ENCODE data around the gene IRX3.

Gene IRX3

GRCh38 chr16:54277845-54278703 is 8.5 kb downstream of the IRX3 start:
- H2AFZ ChIP-seq (ENCODE audit: low read depth, low read length), result no peak overlapping the region
- no peak overlapping the region for H3K14ac ChIP-seq (ENCODE audit: low read length in 2 of 2)
- H4K8ac ChIP-seq (ENCODE audit: low read length), result no peak overlapping the region
- no peak overlapping the region for H3K4me2 ChIP-seq (ENCODE audit: low read length, poor library complexity, severe bottlenecking)
- no peak overlapping the region for H2BK120ac ChIP-seq (ENCODE audit: low read depth, low read length)
- no peaks in the 10 kb centered on the region for H3K36me3 ChIP-seq (ENCODE audit: control insufficient read depth in 1 of 2, insufficient read depth in 2 of 2, low read depth in 1 of 2, low read length in 2 of 2)
- no peak overlapping the region for H3K4me3 ChIP-seq (ENCODE audit: insufficient read depth in 1 of 2, low read depth in 1 of 2, low read length in 2 of 2)
- H2BK15ac ChIP-seq (ENCODE audit: low read depth, poor library complexity, severe bottlenecking), result no peak overlapping the region
- no peak overlapping the region for H3K18ac ChIP-seq (ENCODE audit: low read depth in 1 of 2, low read length in 2 of 2)
- peaks cover 17% of the 10 kb centered on the region for H3K4me1 ChIP-seq (ENCODE audit: control insufficient read depth, insufficient read depth, low read depth, low read length)
- H3K4ac ChIP-seq (ENCODE audit: low read depth in 1 of 2, low read length in 2 of 2), result no peak overlapping the region
- H3K27ac ChIP-seq (ENCODE audit: low read length, poor library complexity, severe bottlenecking), result no peak overlapping the region
- no peak for DNase-seq
- no peak overlapping the region for H2AK5ac ChIP-seq (ENCODE audit: low read length, severe bottlenecking)
- H2BK12ac ChIP-seq (ENCODE audit: low read length in 2 of 2), result no peak overlapping the region
- no peak overlapping the region for H3K9ac ChIP-seq (ENCODE audit: low read length)
- no peak overlapping the region for H4K91ac ChIP-seq (ENCODE audit: low read length)
- no peaks in the 10 kb centered on the region for H3K9me3 ChIP-seq (ENCODE audit: control insufficient read depth, low read length)
- no peak overlapping the region for H2BK5ac ChIP-seq (ENCODE audit: low read depth, low read length, poor library complexity, severe bottlenecking)
- peaks cover 0 to 7% of the 10 kb centered on the region in 2 experiments for H3K27me3 ChIP-seq (ENCODE audit: control insufficient read depth in 1 of 2, insufficient read depth in 1 of 2, low read length in 2 of 2)
- 78% methylated on average over 17 of the region's 17 CpGs for WGBS
- no peak overlapping the region for H3K23ac ChIP-seq (ENCODE audit: low read length in 2 of 2)
- H3K79me1 ChIP-seq (replicated peaks; ENCODE audit: low read length, poor library complexity, severe bottlenecking), result peaks cover 3% of the 10 kb centered on the region

GRCh38 chr16:54275956-54276355 is 10.6 kb downstream of the IRX3 start:
- Histone ChIP-seq H3K9ac (ENCODE audit: low read length) (no peak overlapping the region), H2BK12ac (ENCODE audit: low read length in 2 of 2) (no peak overlapping the region), H2BK5ac (ENCODE audit: low read depth, low read length, poor library complexity, severe bottlenecking) (no peak overlapping the region), H3K79me1 (replicated peaks; ENCODE audit: low read length, poor library complexity, severe bottlenecking) (no peaks in the 10 kb centered on the region), H3K4me1 (ENCODE audit: control insufficient read depth, insufficient read depth, low read depth, low read length) (peaks cover 5% of the 10 kb centered on the region), H3K4me3 (ENCODE audit: insufficient read depth in 1 of 2, low read depth in 1 of 2, low read length in 2 of 2) (no peak overlapping the region), H4K91ac (ENCODE audit: low read length) (no peak overlapping the region), H3K4me2 (ENCODE audit: low read length, poor library complexity, severe bottlenecking) (no peak overlapping the region), H2BK15ac (ENCODE audit: low read depth, poor library complexity, severe bottlenecking) (no peak overlapping the region), H3K27me3 (ENCODE audit: control insufficient read depth in 1 of 2, insufficient read depth in 1 of 2, low read length in 2 of 2) (no peaks in the 10 kb centered on the region), H2AK5ac (ENCODE audit: low read length, severe bottlenecking) (no peak overlapping the region), H3K23ac (ENCODE audit: low read length in 2 of 2) (no peak overlapping the region), H3K18ac (ENCODE audit: low read depth in 1 of 2, low read length in 2 of 2) (no peak overlapping the region), H2AFZ (ENCODE audit: low read depth, low read length) (no peak overlapping the region), H2BK120ac (ENCODE audit: low read depth, low read length) (no peak overlapping the region), H3K9me3 (ENCODE audit: control insufficient read depth, low read length) (no peaks in the 10 kb centered on the region), H3K4ac (ENCODE audit: low read depth in 1 of 2, low read length in 2 of 2) (no peak overlapping the region), H3K36me3 (ENCODE audit: control insufficient read depth in 1 of 2, insufficient read depth in 2 of 2, low read depth in 1 of 2, low read length in 2 of 2) (no peaks in the 10 kb centered on the region), H3K27ac (ENCODE audit: low read length, poor library complexity, severe bottlenecking) (no peak overlapping the region), H4K8ac (ENCODE audit: low read length) (no peak overlapping the region), H3K14ac (ENCODE audit: low read length in 2 of 2) (no peak overlapping the region)
- no peak for DNase-seq
- WGBS, result 93% methylated on average over 4 of the region's 6 CpGs

- Histone ChIP-seq H2BK120ac (ENCODE audit: low read depth, low read length) (no peak overlapping the region), H3K23ac (ENCODE audit: low read length in 2 of 2) (no peak overlapping the region)
Observed at GRCh38 chr16:54273566-54273965, 13.0 kb downstream of the IRX3 start.

GRCh38 chr16:54270711-54271110 is 15.9 kb downstream of the IRX3 start:
- Histone ChIP-seq H3K9ac (ENCODE audit: low read length) (no peak overlapping the region), H3K23ac (ENCODE audit: low read length in 2 of 2) (no peak overlapping the region), H2BK5ac (ENCODE audit: low read depth, low read length, poor library complexity, severe bottlenecking) (no peak overlapping the region), H4K91ac (ENCODE audit: low read length) (no peak overlapping the region), H2AK5ac (ENCODE audit: low read length, severe bottlenecking) (no peak overlapping the region), H4K8ac (ENCODE audit: low read length) (no peak overlapping the region), H2AFZ (ENCODE audit: low read depth, low read length) (no peak overlapping the region), H3K4me2 (ENCODE audit: low read length, poor library complexity, severe bottlenecking) (no peak overlapping the region), H3K36me3 (ENCODE audit: control insufficient read depth in 1 of 2, insufficient read depth in 2 of 2, low read depth in 1 of 2, low read length in 2 of 2) (no peaks in the 10 kb centered on the region), H3K27me3 (ENCODE audit: control insufficient read depth in 1 of 2, insufficient read depth in 1 of 2, low read length in 2 of 2) (no peaks in the 10 kb centered on the region), H3K4ac (ENCODE audit: low read depth in 1 of 2, low read length in 2 of 2) (no peak overlapping the region), H2BK120ac (ENCODE audit: low read depth, low read length) (no peak overlapping the region), H3K4me1 (ENCODE audit: control insufficient read depth, insufficient read depth, low read depth, low read length) (peaks cover under 1% of the 10 kb centered on the region), H3K79me1 (replicated peaks; ENCODE audit: low read length, poor library complexity, severe bottlenecking) (no peaks in the 10 kb centered on the region), H3K4me3 (ENCODE audit: insufficient read depth in 1 of 2, low read depth in 1 of 2, low read length in 2 of 2) (no peak overlapping the region), H3K9me3 (ENCODE audit: control insufficient read depth, low read length) (peaks cover 4% of the 10 kb centered on the region), H2BK15ac (ENCODE audit: low read depth, poor library complexity, severe bottlenecking) (no peak overlapping the region), H2BK12ac (ENCODE audit: low read length in 2 of 2) (no peak overlapping the region), H3K18ac (ENCODE audit: low read depth in 1 of 2, low read length in 2 of 2) (no peak overlapping the region), H3K14ac (ENCODE audit: low read length in 2 of 2) (no peak overlapping the region), H3K27ac (ENCODE audit: low read length, poor library complexity, severe bottlenecking) (no peak overlapping the region)
- 85% methylated on average over 3 of the region's 3 CpGs for WGBS
- no peak for DNase-seq

More at GRCh38 chr16:54273566-54273965, 13.0 kb downstream of the IRX3 start:
- Histone ChIP-seq H3K4me1 (ENCODE audit: control insufficient read depth, insufficient read depth, low read depth, low read length) (peaks cover 5% of the 10 kb centered on the region), H3K9me3 (ENCODE audit: control insufficient read depth, low read length) (peaks cover 4% of the 10 kb centered on the region), H2AK5ac (ENCODE audit: low read length, severe bottlenecking) (no peak overlapping the region), H3K4me2 (ENCODE audit: low read length, poor library complexity, severe bottlenecking) (no peak overlapping the region), H3K18ac (ENCODE audit: low read depth in 1 of 2, low read length in 2 of 2) (no peak overlapping the region), H3K36me3 (ENCODE audit: control insufficient read depth in 1 of 2, insufficient read depth in 2 of 2, low read depth in 1 of 2, low read length in 2 of 2) (no peaks in the 10 kb centered on the region), H3K27me3 (ENCODE audit: control insufficient read depth in 1 of 2, insufficient read depth in 1 of 2, low read length in 2 of 2) (no peaks in the 10 kb centered on the region), H2AFZ (ENCODE audit: low read depth, low read length) (no peak overlapping the region), H2BK12ac (ENCODE audit: low read length in 2 of 2) (no peak overlapping the region), H2BK5ac (ENCODE audit: low read depth, low read length, poor library complexity, severe bottlenecking) (no peak overlapping the region), H3K4ac (ENCODE audit: low read depth in 1 of 2, low read length in 2 of 2) (no peak overlapping the region), H2BK15ac (ENCODE audit: low read depth, poor library complexity, severe bottlenecking) (no peak overlapping the region), H3K4me3 (ENCODE audit: insufficient read depth in 1 of 2, low read depth in 1 of 2, low read length in 2 of 2) (no peak overlapping the region), H4K91ac (ENCODE audit: low read length) (no peak overlapping the region), H3K79me1 (replicated peaks; ENCODE audit: low read length, poor library complexity, severe bottlenecking) (no peaks in the 10 kb centered on the region), H4K8ac (ENCODE audit: low read length) (no peak overlapping the region), H3K9ac (ENCODE audit: low read length) (no peak overlapping the region), H3K27ac (ENCODE audit: low read length, poor library complexity, severe bottlenecking) (no peak overlapping the region), H3K14ac (ENCODE audit: low read length in 2 of 2) (no peak overlapping the region)
- 89% methylated on average over 3 of the region's 4 CpGs for WGBS
- DNase-seq, result no peak
